HG03378 (cell line): ENCODE results near the gene DOCK9.

Experiments
- ATAC-seq: cut with Tn5 transposase; IDR thresholded peaks from one replicate; pipeline ENCODE4 v1.9.1; 2021; ENCODE audit warnings: mild to moderate bottlenecking, moderate library complexity; ENCODE audit not compliant: unreplicated experiment

DOCK9 gene

DNA sequence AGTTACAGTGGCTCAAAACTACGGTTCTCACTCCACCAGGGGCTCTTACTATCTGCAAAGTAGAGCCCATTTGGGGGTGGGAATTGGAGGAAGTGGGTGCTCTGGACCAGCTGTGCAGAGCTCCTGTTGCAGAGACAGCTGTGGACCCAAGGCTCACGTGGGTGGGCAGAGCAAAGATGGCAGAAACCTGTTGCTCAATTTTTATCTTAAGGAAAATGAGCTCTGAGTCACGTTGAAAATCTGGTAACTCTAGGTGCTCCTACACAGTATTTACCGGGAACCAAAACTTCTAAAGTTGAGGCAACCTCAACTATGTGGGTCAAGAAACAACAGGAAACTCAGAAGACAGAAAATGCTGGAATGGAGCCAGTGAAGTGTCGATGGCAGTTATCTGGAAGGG lies 195.2 kb downstream of the DOCK9 start:
- ATAC-seq, result no peak

- ATAC-seq, result no peak
These were observed 196.0 kb downstream of the DOCK9 start for GRCh38 chr13:98781905-98782304.

- no peak for ATAC-seq
These were observed 196.4 kb downstream of the DOCK9 start for GRCh38 chr13:98781470-98781869.

DNA sequence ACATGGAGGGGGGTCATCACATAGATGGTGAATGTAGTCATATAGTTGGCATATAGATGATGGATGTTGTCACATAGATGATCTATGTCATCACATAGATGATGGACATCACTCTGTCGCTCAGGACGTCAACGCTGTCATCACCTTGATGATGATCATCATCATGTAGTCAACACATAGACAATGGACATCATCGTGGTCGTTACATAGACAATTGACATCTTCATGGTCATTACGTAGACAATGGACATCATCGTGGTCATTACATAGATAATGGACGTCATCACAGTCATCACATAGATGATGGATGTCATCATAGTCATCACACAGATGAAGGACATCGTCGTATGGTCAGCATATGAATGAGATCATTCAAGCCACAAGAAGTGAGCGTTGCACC lies 196.8 kb downstream of the DOCK9 start:
- no peak for ATAC-seq

DNA sequence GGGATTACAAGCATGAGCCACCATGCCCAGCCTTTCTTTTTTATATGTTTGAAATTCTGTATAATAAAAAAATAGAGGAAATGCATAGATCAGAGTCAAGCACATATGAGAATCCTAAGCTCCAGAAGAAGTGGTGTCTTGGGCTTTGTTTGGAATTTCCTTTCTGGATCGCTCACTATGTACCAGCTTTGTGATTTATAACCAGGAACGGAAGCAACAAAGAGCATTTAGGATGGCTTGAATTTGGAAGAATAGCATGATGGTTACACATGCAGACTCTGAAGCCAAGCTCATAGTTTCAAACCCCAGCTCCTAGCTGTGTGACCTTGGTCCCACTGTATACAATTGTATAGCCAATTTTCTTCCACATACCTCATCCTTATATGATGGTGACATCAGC lies 197.4 kb downstream of the DOCK9 start:
- no peak for ATAC-seq

- no peak for ATAC-seq
These were observed 198.2 kb downstream of the DOCK9 start for GRCh38 chr13:98779695-98780094.

GRCh38 chr13:98778749-98779148 lies 199.1 kb downstream of the DOCK9 start:
- ATAC-seq, result no peak

GRCh38 chr13:98776644-98777043 lies 201.2 kb downstream of the DOCK9 start:
- no peak for ATAC-seq

GRCh38 chr13:98775844-98776598 lies 201.8 kb downstream of the DOCK9 start:
- ATAC-seq, result no peak

- no peak for ATAC-seq
These were observed 202.5 kb downstream of the DOCK9 start for GRCh38 chr13:98775386-98775785.

GRCh38 chr13:98774776-98775175 lies 203.1 kb downstream of the DOCK9 start:
- no peak for ATAC-seq

- no peak for ATAC-seq
These were observed 203.9 kb downstream of the DOCK9 start for GRCh38 chr13:98773921-98774320.

- no peak for ATAC-seq
These were observed 204.9 kb downstream of the DOCK9 start for GRCh38 chr13:98772794-98773452.

- ATAC-seq, result no peak
These were observed 205.8 kb downstream of the DOCK9 start for GRCh38 chr13:98771838-98772611.

DNA sequence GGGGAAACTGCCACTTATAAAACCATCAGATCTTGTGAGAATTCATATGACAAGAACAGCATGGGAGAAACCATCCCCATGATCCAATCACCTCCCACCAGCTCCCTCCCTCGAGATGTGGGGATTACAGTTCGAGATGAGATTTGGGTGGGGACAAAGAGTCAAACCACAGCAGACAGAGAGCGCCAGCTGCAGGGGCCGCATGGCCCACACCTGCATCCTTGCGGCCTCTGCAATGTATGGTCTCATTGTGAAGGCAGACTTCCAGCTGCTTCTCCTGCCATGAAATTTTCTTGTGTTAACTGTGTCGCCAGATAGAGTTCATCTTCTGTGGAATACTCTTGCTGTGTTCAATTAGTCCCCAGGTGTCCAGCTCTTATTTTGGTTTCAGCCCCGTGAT lies 208.1 kb downstream of the DOCK9 start:
- ATAC-seq, result no peak

- ATAC-seq, result no peak
These were observed 209.3 kb downstream of the DOCK9 start for GRCh38 chr13:98768522-98768921.

GRCh38 chr13:98766697-98767096 lies 211.2 kb downstream of the DOCK9 start:
- ATAC-seq, result no peak

- no peak for ATAC-seq
These were observed 211.8 kb downstream of the DOCK9 start for GRCh38 chr13:98765996-98766519.

- no peak for ATAC-seq
These were observed 215.8 kb downstream of the DOCK9 start for GRCh38 chr13:98761986-98762616.

- peak; percentile 82 for ATAC-seq
These were observed 216.5 kb downstream of the DOCK9 start for GRCh38 chr13:98761126-98761985.
